ENCODE results near the gene UCHL3.

- TF ChIP-seq EZH2phosphoT487 (IDR thresholded peaks at IDR 0.05; ENCODE audit: insufficient read depth, low read depth) (no peak), EZH2 (IDR thresholded peaks at IDR 0.05; ENCODE audit: insufficient read depth, poor library complexity, severe bottlenecking) (no peak)
Measured at GRCh38 chr13:75530549-75530961, 19.0 kb upstream of the UCHL3 start.
